Nephron (organoid): Measurements from ENCODE around the gene ZSCAN18.

Experiments used
- H3K27ac Mint-ChIP-seq, 3 experiments: 2 replicates each; pipeline ENCODE4 v1.8.0; 2020; ENCODE audit warnings: mixed read lengths in 3 of 3, mild to moderate bottlenecking in 2 of 3, moderate library complexity in 1 of 3
- H3K27me3 Mint-ChIP-seq: 2 replicates; pipeline ENCODE4 v1.8.0; 2021; ENCODE audit warnings: low read depth, mild to moderate bottlenecking, moderate library complexity, mixed read lengths
- H3K36me3 Mint-ChIP-seq: 2 replicates; pipeline ENCODE4 v1.8.0; 2020; ENCODE audit warnings: low read depth, mixed read lengths
- H3K4me1 Mint-ChIP-seq: 2 replicates; pipeline ENCODE4 v1.8.0; 2020; ENCODE audit warnings: mixed read lengths
- H3K4me3 Mint-ChIP-seq, 3 experiments: 2 replicates each; pipeline ENCODE4 v1.8.0; 2020; ENCODE audit warnings: mild to moderate bottlenecking in 3 of 3, mixed read lengths in 3 of 3, moderate library complexity in 2 of 3
- H3K9me3 Mint-ChIP-seq: 2 replicates; pipeline ENCODE4 v1.8.0; 2020; ENCODE audit warnings: mixed read lengths
- CTCF ChIP-seq, 3 experiments: fragments of 200-600 bp; sonication (generic); IDR thresholded peaks; one replicate each; pipeline ENCODE4 v1.5.0; 2021; ENCODE audit warnings: antibody characterized with exemption in 3 of 3; ENCODE audit not compliant: unreplicated experiment in 3 of 3

Gene ZSCAN18

GRCh38 chr19:58053480-58054156 is 44.4 kb downstream of the ZSCAN18 start:
- no peak for TF ChIP-seq CTCF (IDR thresholded peaks at IDR 0.05; ENCODE audit: unreplicated experiment in 3 of 3)
- no peaks in the 10 kb centered on the region for H3K27me3 Mint-ChIP-seq
- no peak overlapping the region for H3K27ac Mint-ChIP-seq
- no peaks in the 10 kb centered on the region for H3K4me1 Mint-ChIP-seq
- H3K4me3 Mint-ChIP-seq: no peak overlapping the region
- H3K36me3 Mint-ChIP-seq: peaks cover 12% of the 10 kb centered on the region
- peaks cover 50% of the 10 kb centered on the region for H3K9me3 Mint-ChIP-seq

- H3K4me3 Mint-ChIP-seq: no peak overlapping the region
- no peaks in the 10 kb centered on the region for H3K27me3 Mint-ChIP-seq
- no peak for TF ChIP-seq CTCF (IDR thresholded peaks at IDR 0.05; ENCODE audit: unreplicated experiment in 3 of 3)
- H3K27ac Mint-ChIP-seq: no peak overlapping the region
- peaks cover 10% of the 10 kb centered on the region for H3K36me3 Mint-ChIP-seq
- no peaks in the 10 kb centered on the region for H3K4me1 Mint-ChIP-seq
- H3K9me3 Mint-ChIP-seq: peaks cover 51% of the 10 kb centered on the region
These were observed 45.8 kb downstream of the ZSCAN18 start for GRCh38 chr19:58052256-58052655.

GRCh38 chr19:58047672-58048071 is 50.4 kb downstream of the ZSCAN18 start:
- Mint-ChIP-seq H3K36me3 (peaks cover 10% of the 10 kb centered on the region), H3K27ac (no peak overlapping the region), H3K9me3 (peaks cover 55% of the 10 kb centered on the region), H3K4me1 (no peaks in the 10 kb centered on the region), H3K27me3 (no peaks in the 10 kb centered on the region), H3K4me3 (no peak overlapping the region)
- no peak for TF ChIP-seq CTCF (IDR thresholded peaks at IDR 0.05; ENCODE audit: unreplicated experiment in 3 of 3)

GRCh38 chr19:58046856-58047255 is 51.2 kb downstream of the ZSCAN18 start:
- Mint-ChIP-seq H3K36me3 (peaks cover 11% of the 10 kb centered on the region), H3K9me3 (peaks cover 54% of the 10 kb centered on the region), H3K27ac (no peak overlapping the region), H3K4me3 (no peak overlapping the region), H3K27me3 (no peaks in the 10 kb centered on the region), H3K4me1 (no peaks in the 10 kb centered on the region)
- no peak for TF ChIP-seq CTCF (IDR thresholded peaks at IDR 0.05; ENCODE audit: unreplicated experiment in 3 of 3)

GRCh38 chr19:58045411-58046050 is 52.5 kb downstream of the ZSCAN18 start:
- H3K4me1 Mint-ChIP-seq: no peaks in the 10 kb centered on the region
- H3K4me3 Mint-ChIP-seq: no peak overlapping the region
- H3K36me3 Mint-ChIP-seq: peaks cover 11% of the 10 kb centered on the region
- TF ChIP-seq CTCF (IDR thresholded peaks at IDR 0.05; ENCODE audit: unreplicated experiment in 3 of 3): no peak
- no peak overlapping the region for H3K27ac Mint-ChIP-seq
- H3K27me3 Mint-ChIP-seq: no peaks in the 10 kb centered on the region
- peaks cover 54% of the 10 kb centered on the region for H3K9me3 Mint-ChIP-seq

- no peaks in the 10 kb centered on the region for H3K27me3 Mint-ChIP-seq
- H3K27ac Mint-ChIP-seq: no peak overlapping the region
- TF ChIP-seq CTCF (IDR thresholded peaks at IDR 0.05; ENCODE audit: unreplicated experiment in 3 of 3): no peak
- H3K36me3 Mint-ChIP-seq: peaks cover 11% of the 10 kb centered on the region
- H3K4me3 Mint-ChIP-seq: no peak overlapping the region
- H3K4me1 Mint-ChIP-seq: no peaks in the 10 kb centered on the region
- H3K9me3 Mint-ChIP-seq: peaks cover 53% of the 10 kb centered on the region
These were observed 53.1 kb downstream of the ZSCAN18 start for GRCh38 chr19:58044886-58045285.
